Ovary (tissue), 3 donors: ENCODE results near the gene CFAP210.

Experiments
- CTCF ChIP-seq, 3 donors: fragments of 450-650 bp in 2 of 3; fragments of 200-600 bp in 1 of 3; IDR thresholded peaks; one replicate each; pipeline versions ENCODE4 v1.5.1 to v1.8.0; 2016 to 2022; ENCODE audit warnings: antibody characterized with exemption in 3 of 3, mild to moderate bottlenecking in 1 of 3
- POLR2A ChIP-seq: fragments of 450-650 bp; IDR thresholded peaks from one replicate; pipeline ENCODE4 v1.6.1; 2017; ENCODE audit warnings: antibody characterized with exemption, mild to moderate bottlenecking, moderate library complexity
- donor health status: DM: no; HTN: no; CAD: no.

GRCh38 chr2:169709981-169710380, 15.8 kb upstream of the CFAP210 start:
- TF ChIP-seq CTCF (IDR thresholded peaks at IDR 0.05) (no peak), POLR2A (no peak)
